Ishikawa (cell line): ENCODE measurements around the gene ZNF862.

Experiments used
- CEBPB ChIP-seq: IDR thresholded peaks from 2 replicates; pipeline ENCODE4 v1.6.1; 2012
- CREB1 ChIP-seq: IDR thresholded peaks from 2 replicates; pipeline ENCODE4 v1.6.1; 2012; ENCODE audit warnings: low read depth
- EGR1 ChIP-seq: IDR thresholded peaks from 2 replicates; pipeline ENCODE4 v1.6.1; 2012
- EP300 ChIP-seq: IDR thresholded peaks from 2 replicates; pipeline ENCODE4 v1.6.1; 2012; ENCODE audit warnings: borderline replicate concordance
- FOXM1 ChIP-seq: IDR thresholded peaks from 2 replicates; pipeline ENCODE4 v1.6.1; 2012; ENCODE audit warnings: low read depth, borderline replicate concordance
- MAX ChIP-seq: IDR thresholded peaks from 2 replicates; pipeline ENCODE4 v1.6.1; 2012
- NFIC ChIP-seq: IDR thresholded peaks from 2 replicates; pipeline ENCODE4 v1.6.1; 2012
- RAD21 ChIP-seq: IDR thresholded peaks from 2 replicates; pipeline ENCODE4 v1.6.1; 2012; ENCODE audit warnings: low read depth
- REST ChIP-seq: IDR thresholded peaks from 2 replicates; pipeline ENCODE4 v1.6.1; 2012; ENCODE audit warnings: low read depth, mild to moderate bottlenecking
- TAF1 ChIP-seq: IDR thresholded peaks from 2 replicates; pipeline ENCODE4 v1.6.1; 2012; ENCODE audit warnings: low read depth, mild to moderate bottlenecking
- TCF12 ChIP-seq: IDR thresholded peaks from 2 replicates; pipeline ENCODE4 v1.6.1; 2012; ENCODE audit warnings: low read depth
- TEAD4 ChIP-seq: IDR thresholded peaks from 2 replicates; pipeline ENCODE4 v1.6.1; 2012
- USF1 ChIP-seq: IDR thresholded peaks from 2 replicates; pipeline ENCODE4 v1.6.1; 2012
- YY1 ChIP-seq: IDR thresholded peaks from 2 replicates; pipeline ENCODE4 v1.6.1; 2012; ENCODE audit warnings: low read depth
- ZBTB7A ChIP-seq: IDR thresholded peaks from 2 replicates; pipeline ENCODE4 v1.6.1; 2012; ENCODE audit warnings: low read depth

Gene ZNF862

GRCh38 chr7:149867762-149868622 lies 29.8 kb downstream of the ZNF862 start:
- no peak for TF ChIP-seq CEBPB
- TF ChIP-seq RAD21: no peak
- TF ChIP-seq TAF1: no peak
- no peak for TF ChIP-seq USF1
- TF ChIP-seq YY1: no peak
- no peak for TF ChIP-seq CREB1
- TF ChIP-seq EGR1: no peak
- TF ChIP-seq TCF12: no peak
- TF ChIP-seq REST: no peak
- no peak for TF ChIP-seq TEAD4

- TF ChIP-seq CEBPB: no peak
- no peak for TF ChIP-seq USF1
- TF ChIP-seq MAX: no peak
- TF ChIP-seq EP300: no peak
- TF ChIP-seq EGR1: no peak
- TF ChIP-seq TEAD4: no peak
- TF ChIP-seq TCF12: no peak
- TF ChIP-seq CREB1: no peak
- TF ChIP-seq ZBTB7A: no peak
- TF ChIP-seq FOXM1: no peak
Observed at GRCh38 chr7:149868623-149869290, 30.6 kb downstream of the ZNF862 start.

GRCh38 chr7:149869291-149869650 lies 31.1 kb downstream of the ZNF862 start:
- no peak for TF ChIP-seq REST
- no peak for TF ChIP-seq CREB1
- no peak for TF ChIP-seq CEBPB
- no peak for TF ChIP-seq USF1
- no peak for TF ChIP-seq TAF1
- no peak for TF ChIP-seq FOXM1

GRCh38 chr7:149869867-149870266 lies 31.7 kb downstream of the ZNF862 start:
- TF ChIP-seq RAD21: no peak
- no peak for TF ChIP-seq EGR1
- no peak for TF ChIP-seq FOXM1

- no peak for TF ChIP-seq TAF1
- no peak for TF ChIP-seq NFIC
- no peak for TF ChIP-seq USF1
- no peak for TF ChIP-seq RAD21
- TF ChIP-seq YY1: no peak
- TF ChIP-seq MAX: no peak
- no peak for TF ChIP-seq TCF12
- no peak for TF ChIP-seq ZBTB7A
- no peak for TF ChIP-seq FOXM1
- TF ChIP-seq EGR1: no peak
- no peak for TF ChIP-seq CREB1
- no peak for TF ChIP-seq REST
- TF ChIP-seq CEBPB: no peak
- no peak for TF ChIP-seq EP300
- TF ChIP-seq TEAD4: no peak
Observed at GRCh38 chr7:149870274-149870673, 32.1 kb downstream of the ZNF862 start.
